Karpas-422 (cell line): ENCODE data around the gene DMD. TPM values are rescaled to one million over a fixed set of nuclear protein-coding genes. Genes with fewer than 3 reads are reported as not detected.
"Not testable (repeated sequence)": the region's sequence is repeated elsewhere in the genome, so short reads cannot be mapped to it uniquely, and the experiment has no call there.

Experiments
- DNase-seq: peaks from one replicate; pipeline ENCODE4 v3.0.0-alpha.2; 2015
- H2AFZ ChIP-seq: fragments of 200-600 bp; sonication (generic); 2 replicates; pipeline ENCODE4 v1.6.1; 2014; ENCODE audit warnings: antibody characterized with exemption, low read length, mixed read lengths
- H3K27ac ChIP-seq: fragments of 200-600 bp; sonication (generic); 2 replicates; pipeline ENCODE4 v1.5.1; 2014; ENCODE audit warnings: mild to moderate bottlenecking, low read length, moderate library complexity
- H3K27me3 ChIP-seq: fragments of 200-600 bp; sonication (generic); 2 replicates; pipeline ENCODE4 v1.6.1; 2014; ENCODE audit warnings: low read length, mixed read lengths
- H3K36me3 ChIP-seq: fragments of 200-600 bp; sonication (generic); 2 replicates; pipeline ENCODE4 v1.6.1; 2014; ENCODE audit warnings: low read length, mixed read lengths; ENCODE audit not compliant: insufficient read depth
- H3K4me1 ChIP-seq: fragments of 200-600 bp; sonication (generic); 2 replicates; pipeline ENCODE4 v1.6.1; 2014; ENCODE audit warnings: mild to moderate bottlenecking, low read length, mixed read lengths
- H3K4me2 ChIP-seq: fragments of 200-600 bp; sonication (generic); 2 replicates; pipeline ENCODE4 v1.6.1; 2014; ENCODE audit warnings: low read length, low read depth, mild to moderate bottlenecking; ENCODE audit not compliant: poor library complexity, severe bottlenecking
- H3K4me3 ChIP-seq: fragments of 200-600 bp; sonication (generic); 2 replicates; pipeline ENCODE4 v1.5.1; 2014; ENCODE audit warnings: mild to moderate bottlenecking, antibody characterized with exemption, low read length, mixed read lengths
- H3K79me2 ChIP-seq: fragments of 200-600 bp; sonication (generic); 2 replicates; pipeline ENCODE4 v1.6.1; 2014; ENCODE audit warnings: mild to moderate bottlenecking, low read length, mixed read lengths
- H3K9ac ChIP-seq: fragments of 200-600 bp; sonication (generic); 2 replicates; pipeline ENCODE4 v1.6.0; 2014; ENCODE audit warnings: low read length
- H3K9me2 ChIP-seq: fragments of 200-600 bp; sonication (generic), shearing (Covaris generic); replicated peaks from 2 replicates; pipeline ENCODE4 v1.6.0; 2014; ENCODE audit warnings: mild to moderate bottlenecking, low read length, moderate library complexity; ENCODE audit not compliant: insufficient read depth
- H3K9me3 ChIP-seq: fragments of 300-700, 200-600 bp; sonication (generic); 2 replicates; pipeline ENCODE4 v1.6.1; 2014; ENCODE audit warnings: low read length, mixed read lengths
- H4K20me1 ChIP-seq: fragments of 200-600 bp; sonication (generic); 2 replicates; pipeline ENCODE4 v1.6.1; 2014; ENCODE audit warnings: mild to moderate bottlenecking, antibody characterized with exemption, low read length, low read depth; ENCODE audit not compliant: insufficient read depth
- total RNA-seq: library from RNA; depleted of rRNA; stranded (reverse); fragments of >200 nt; shearing (Covaris generic); gene quantifications from 2 replicates; pipeline ENCODE4 v1.2.3, GENCODE V29; 2014; ENCODE audit warnings: low replicate concordance

Gene DMD
- total RNA-seq, 1 experiment from 2014 or later: not detected

DNA sequence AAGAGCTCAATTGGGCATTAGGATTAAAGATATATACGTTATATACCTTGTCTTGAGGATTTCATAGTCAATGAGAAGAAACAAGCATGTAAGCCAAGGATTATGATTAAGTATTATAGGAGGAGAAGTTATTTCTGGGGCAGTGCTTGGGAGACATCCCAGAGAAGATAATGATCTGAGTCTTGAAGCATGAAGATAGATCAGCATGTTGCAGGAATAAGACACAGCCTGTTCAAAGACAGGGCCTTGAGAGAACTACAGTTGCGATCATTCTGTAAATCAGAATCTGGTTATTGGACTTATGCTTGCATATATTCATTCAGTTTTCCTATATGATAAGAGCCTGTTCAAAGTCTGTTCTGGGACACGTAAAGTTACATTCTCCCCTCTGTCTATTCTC is 1277.3 kb downstream of the DMD start:
- Histone ChIP-seq H3K4me2 (no peak overlapping the region), H2AFZ (no peak overlapping the region), H3K36me3 (no peaks in the 10 kb centered on the region), H3K27me3 (no peaks in the 10 kb centered on the region), H3K4me1 (no peaks in the 10 kb centered on the region), H3K27ac (no peak overlapping the region), H3K9me2 (no peaks in the 10 kb centered on the region), H3K79me2 (no peaks in the 10 kb centered on the region), H3K9me3 (peaks cover 5% of the 10 kb centered on the region; the same call in 1 of the 2 replicates), H3K4me3 (no peak overlapping the region), H3K9ac (no peak overlapping the region), H4K20me1 (no peaks in the 10 kb centered on the region)
- DNase-seq: no peak

DNA sequence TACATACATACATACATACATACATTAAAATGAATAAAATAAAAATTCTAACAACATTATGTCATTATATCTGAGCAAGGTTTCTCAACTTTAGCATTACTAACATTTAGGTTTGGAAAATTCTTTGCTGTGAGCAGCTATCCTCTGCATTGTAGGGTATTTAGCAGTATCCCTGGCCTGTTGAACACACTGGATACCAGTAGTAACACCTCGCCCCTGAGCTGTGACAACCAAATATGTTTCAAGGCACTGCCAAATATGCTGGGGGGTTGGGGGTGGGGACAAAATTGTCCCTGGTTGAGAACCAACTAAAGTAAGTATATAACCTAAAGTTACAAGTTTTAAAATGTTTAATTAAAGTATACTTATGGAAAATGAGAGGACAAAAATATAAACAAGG is 1278.6 kb downstream of the DMD start:
- Histone ChIP-seq H2AFZ (no peak overlapping the region), H3K9me2 (no peaks in the 10 kb centered on the region), H3K27me3 (no peaks in the 10 kb centered on the region), H3K9ac (no peak overlapping the region), H3K4me1 (no peaks in the 10 kb centered on the region), H3K27ac (no peak overlapping the region), H3K36me3 (no peaks in the 10 kb centered on the region), H3K4me3 (no peak overlapping the region), H4K20me1 (no peaks in the 10 kb centered on the region), H3K4me2 (no peak overlapping the region), H3K9me3 (peaks cover 4% of the 10 kb centered on the region; the same call in 1 of the 2 replicates), H3K79me2 (no peaks in the 10 kb centered on the region)
- DNase-seq: no peak

DNA sequence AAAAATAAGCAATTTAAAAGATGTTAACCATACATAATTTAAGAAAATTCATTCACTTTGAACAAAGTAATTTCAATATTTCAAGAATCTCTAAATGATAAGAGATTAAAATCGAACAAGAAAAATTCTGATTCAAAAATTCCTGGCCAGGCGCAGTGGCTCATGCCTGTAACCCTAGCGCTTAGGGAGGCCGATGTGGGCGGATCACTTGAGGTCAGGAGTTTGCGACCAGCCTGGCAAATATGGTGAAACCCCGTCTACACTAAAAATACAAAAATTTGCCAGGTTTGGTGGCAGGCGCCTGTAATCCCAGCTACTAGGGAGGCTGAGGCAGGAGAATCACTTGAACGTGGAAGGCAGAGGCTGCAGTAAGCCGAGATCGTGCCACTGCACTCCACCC is 1279.0 kb downstream of the DMD start:
- H3K27ac ChIP-seq, H3K79me2 ChIP-seq, H2AFZ ChIP-seq, DNase-seq, H3K9me2 ChIP-seq, H3K9me3 ChIP-seq, H3K9ac ChIP-seq, H3K4me2 ChIP-seq, H3K36me3 ChIP-seq, H3K27me3 ChIP-seq, H4K20me1 ChIP-seq, H3K4me1 ChIP-seq, H3K4me3 ChIP-seq: not testable (repeated sequence)

DNA sequence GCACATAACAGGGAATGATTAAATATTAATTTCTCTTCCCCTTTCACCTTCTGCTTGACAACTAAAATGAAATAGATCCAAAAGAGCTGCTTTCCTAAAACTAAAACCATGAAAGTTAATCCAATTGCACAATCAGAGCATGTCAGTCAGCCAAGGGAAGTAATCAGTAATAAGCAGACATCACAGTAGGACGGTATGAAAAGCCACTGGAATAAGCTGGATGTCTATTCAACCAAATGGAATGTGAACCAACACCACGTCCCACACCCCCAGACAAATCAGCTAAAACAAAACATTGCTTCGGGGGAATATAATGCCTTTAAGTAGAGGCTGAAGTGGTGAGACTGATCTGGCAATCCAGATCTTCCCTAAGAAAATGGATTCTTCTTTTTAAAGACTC is 1280.1 kb downstream of the DMD start:
- no peaks in the 10 kb centered on the region for H3K27me3 ChIP-seq

DNA sequence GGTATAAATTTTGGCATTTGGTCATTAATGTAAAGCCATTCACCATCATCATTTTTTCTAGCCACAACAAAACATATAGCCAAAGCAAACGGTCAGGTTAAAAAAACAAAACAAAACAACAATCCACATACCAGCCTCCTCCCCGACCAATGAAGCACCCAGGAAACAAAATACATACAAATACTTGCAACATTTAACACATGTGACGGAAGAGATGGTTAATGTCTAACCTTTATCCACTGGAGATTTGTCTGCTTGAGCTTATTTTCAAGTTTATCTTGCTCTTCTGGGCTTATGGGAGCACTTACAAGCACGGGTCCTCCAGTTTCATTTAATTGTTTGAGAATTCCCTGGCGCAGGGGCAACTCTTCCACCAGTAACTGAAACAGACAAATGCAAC is 1282.0 kb downstream of the DMD start:
- no peak overlapping the region for H3K4me3 ChIP-seq
- H2AFZ ChIP-seq: no peak overlapping the region
- peaks cover 3% of the 10 kb centered on the region; the same call in 1 of the 2 replicates for H3K9me3 ChIP-seq
- H3K36me3 ChIP-seq: no peaks in the 10 kb centered on the region
- H4K20me1 ChIP-seq: no peaks in the 10 kb centered on the region
- no peak for DNase-seq
- H3K4me1 ChIP-seq: no peaks in the 10 kb centered on the region
- H3K27me3 ChIP-seq: no peaks in the 10 kb centered on the region
- H3K9me2 ChIP-seq: no peaks in the 10 kb centered on the region
- no peak overlapping the region for H3K27ac ChIP-seq
- no peak overlapping the region for H3K9ac ChIP-seq
- H3K4me2 ChIP-seq: no peak overlapping the region
- H3K79me2 ChIP-seq: no peaks in the 10 kb centered on the region

More for the DNA sequence above, 1280.1 kb downstream of the DMD start:
- Histone ChIP-seq H3K79me2 (no peaks in the 10 kb centered on the region), H3K9me2 (no peaks in the 10 kb centered on the region), H3K4me2 (no peak overlapping the region), H3K9ac (no peak overlapping the region), H2AFZ (no peak overlapping the region), H3K27ac (no peak overlapping the region), H3K36me3 (no peaks in the 10 kb centered on the region), H3K9me3 (peaks cover 3% of the 10 kb centered on the region; the same call in 1 of the 2 replicates), H3K4me1 (no peaks in the 10 kb centered on the region), H3K4me3 (no peak overlapping the region), H4K20me1 (no peaks in the 10 kb centered on the region)
- no peak for DNase-seq

DNA sequence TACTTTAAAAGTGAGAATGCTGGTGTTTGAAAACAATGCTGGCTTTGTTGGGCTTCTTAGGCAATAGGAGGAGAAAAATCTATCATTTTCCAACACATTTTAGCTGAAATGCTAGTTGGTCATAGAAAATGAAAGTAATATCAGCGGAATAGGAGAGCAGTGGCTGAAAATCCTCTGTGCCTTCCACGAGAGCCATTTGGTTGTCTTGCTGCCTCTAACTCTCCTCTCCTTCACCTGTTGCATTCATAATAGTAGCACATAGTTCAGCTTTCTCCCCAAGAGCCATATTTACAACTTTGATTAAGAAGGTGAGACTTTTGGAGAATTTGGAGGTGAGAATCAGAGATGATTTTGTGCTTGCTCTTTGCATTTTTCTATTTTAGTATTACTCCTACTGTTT is 1290.1 kb downstream of the DMD start:
- H2AFZ ChIP-seq: no peak overlapping the region
- H3K27me3 ChIP-seq: no peaks in the 10 kb centered on the region
- DNase-seq: no peak
- no peaks in the 10 kb centered on the region for H4K20me1 ChIP-seq
- H3K9me2 ChIP-seq: no peaks in the 10 kb centered on the region
- no peak overlapping the region for H3K4me2 ChIP-seq
- H3K79me2 ChIP-seq: no peaks in the 10 kb centered on the region
- no peak overlapping the region for H3K4me3 ChIP-seq
- no peaks in the 10 kb centered on the region for H3K4me1 ChIP-seq
- H3K27ac ChIP-seq: no peak overlapping the region
- H3K9ac ChIP-seq: no peak overlapping the region
- H3K36me3 ChIP-seq: no peaks in the 10 kb centered on the region
- H3K9me3 ChIP-seq: 0 out of 2 replicates have a peak, but pooled peaks cover 3% of the 10 kb centered on the region

DNA sequence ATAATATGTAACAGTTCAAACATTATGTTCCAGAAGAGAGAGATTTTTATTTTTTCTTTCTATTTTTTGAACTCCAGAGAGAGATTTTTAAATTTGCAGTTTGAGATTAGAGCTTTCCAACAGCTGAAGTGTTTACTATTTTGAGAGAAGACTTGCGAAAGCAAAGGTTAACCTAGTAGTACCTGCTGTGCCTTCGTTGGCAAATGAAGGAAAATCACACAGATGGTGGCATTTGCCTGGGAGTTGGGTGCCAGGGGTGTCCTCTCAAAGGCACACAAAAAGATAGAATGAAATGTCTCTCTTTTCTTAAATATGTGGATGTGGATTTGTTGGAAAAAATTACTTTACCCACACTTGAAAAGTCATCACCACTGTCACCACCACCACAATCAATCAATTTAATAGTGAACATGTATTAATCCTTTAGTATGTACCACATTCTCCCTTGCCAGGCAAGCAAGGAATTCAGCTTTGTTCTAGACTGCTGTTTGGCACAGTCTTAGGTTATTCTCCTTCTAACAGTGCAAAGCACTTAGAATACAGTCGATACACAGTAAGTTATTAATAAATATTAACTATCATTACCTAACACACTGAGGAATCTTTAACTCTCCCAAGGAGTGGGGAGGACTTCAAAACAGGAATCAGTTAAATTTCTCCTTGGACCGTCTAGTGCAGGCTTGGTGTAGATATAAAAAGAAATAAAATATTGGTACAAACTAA is 1301.3 kb downstream of the DMD start:
- Histone ChIP-seq H3K9ac (no peak overlapping the region), H3K9me2 (no peaks in the 10 kb centered on the region), H3K27me3 (no peaks in the 10 kb centered on the region), H3K4me3 (no peak overlapping the region), H4K20me1 (no peaks in the 10 kb centered on the region), H2AFZ (no peak overlapping the region), H3K27ac (no peak overlapping the region), H3K9me3 (peaks cover 22% of the 10 kb centered on the region), H3K4me1 (no peaks in the 10 kb centered on the region), H3K79me2 (no peaks in the 10 kb centered on the region), H3K36me3 (no peaks in the 10 kb centered on the region), H3K4me2 (no peak overlapping the region)
- DNase-seq: no peak

DNA sequence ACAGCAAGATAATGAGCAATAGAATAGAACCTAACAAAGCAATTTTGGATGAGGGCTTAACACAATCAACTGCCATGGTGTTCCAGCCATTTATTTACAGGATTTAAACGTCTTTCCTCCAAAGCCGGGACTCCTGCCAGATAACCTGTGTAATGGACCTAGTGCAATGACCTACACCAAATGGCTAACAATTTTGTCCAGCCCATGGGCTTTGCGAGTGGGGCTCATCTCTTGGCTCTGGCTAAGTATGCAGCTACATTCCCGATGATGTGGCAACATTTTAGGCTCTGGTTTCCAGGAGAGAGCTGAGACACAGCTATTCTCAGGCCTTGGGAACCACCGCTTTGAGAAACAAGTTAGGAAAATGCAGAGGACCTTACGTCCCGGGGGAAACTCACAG is 1317.2 kb downstream of the DMD start:
- H3K36me3 ChIP-seq: no peaks in the 10 kb centered on the region
- H4K20me1 ChIP-seq: no peaks in the 10 kb centered on the region
- no peak overlapping the region for H2AFZ ChIP-seq
- H3K27ac ChIP-seq: no peak overlapping the region
- H3K4me1 ChIP-seq: no peaks in the 10 kb centered on the region
- DNase-seq: no peak
- no peaks in the 10 kb centered on the region for H3K9me2 ChIP-seq
- H3K4me2 ChIP-seq: no peak overlapping the region
- peaks cover 11% of the 10 kb centered on the region; the same call in 1 of the 2 replicates for H3K9me3 ChIP-seq
- H3K79me2 ChIP-seq: no peaks in the 10 kb centered on the region
- no peaks in the 10 kb centered on the region for H3K27me3 ChIP-seq
- no peak overlapping the region for H3K4me3 ChIP-seq
- H3K9ac ChIP-seq: no peak overlapping the region
